ENCODE data around the gene GNAZ.
"Not testable (repeated sequence)": the region's sequence is repeated elsewhere in the genome, so short reads cannot be mapped to it uniquely, and the experiment has no call there.

GNAZ gene

DNA sequence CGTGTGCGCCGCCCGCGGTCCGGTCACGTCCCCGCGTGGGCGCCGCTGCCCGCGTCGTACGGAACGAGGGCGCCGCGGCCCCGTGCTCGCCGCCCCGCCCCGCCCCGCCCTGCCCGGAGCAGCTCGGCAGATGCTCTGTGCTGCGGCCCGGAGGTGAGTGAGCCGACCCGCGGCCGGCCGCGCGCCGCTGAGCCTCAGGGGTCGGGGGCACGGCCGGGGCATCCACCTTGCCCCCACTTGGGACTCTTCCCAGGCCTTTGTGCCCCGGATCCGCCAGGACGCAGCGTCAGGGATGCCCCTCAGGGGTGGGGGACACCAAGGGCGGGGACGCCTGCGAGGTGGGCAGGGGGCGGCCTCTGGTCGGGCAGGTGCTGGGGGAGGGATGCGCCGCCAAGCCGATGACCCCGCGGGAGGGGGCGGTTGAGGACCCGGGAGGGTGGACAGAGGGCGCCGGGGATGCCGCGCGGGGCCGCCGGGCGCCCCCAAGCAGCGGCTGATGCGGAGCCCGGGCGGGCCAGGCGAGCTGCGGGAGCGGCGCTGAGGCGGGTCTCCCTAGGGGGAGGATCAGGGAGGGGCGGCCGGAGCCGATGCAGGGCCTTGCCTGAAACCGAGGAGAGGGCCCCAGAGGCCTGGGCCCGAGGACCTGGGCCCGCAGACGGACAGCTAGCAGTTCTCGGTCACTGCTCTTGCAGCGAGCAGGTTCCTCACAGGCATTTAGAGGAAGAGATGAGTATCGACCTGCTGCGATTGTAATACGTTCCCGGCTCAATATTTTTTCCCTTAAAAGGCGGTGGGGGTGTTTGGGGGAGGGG lies at the start of gene GNAZ:
GNAZ (plus strand) TSS at position 102 of the 812 bp plus-strand sequence. CDS start 25,177 bp downstream, outside the sequence.
- no peak for DNase-seq (ENCODE audit: low read depth)

DNA sequence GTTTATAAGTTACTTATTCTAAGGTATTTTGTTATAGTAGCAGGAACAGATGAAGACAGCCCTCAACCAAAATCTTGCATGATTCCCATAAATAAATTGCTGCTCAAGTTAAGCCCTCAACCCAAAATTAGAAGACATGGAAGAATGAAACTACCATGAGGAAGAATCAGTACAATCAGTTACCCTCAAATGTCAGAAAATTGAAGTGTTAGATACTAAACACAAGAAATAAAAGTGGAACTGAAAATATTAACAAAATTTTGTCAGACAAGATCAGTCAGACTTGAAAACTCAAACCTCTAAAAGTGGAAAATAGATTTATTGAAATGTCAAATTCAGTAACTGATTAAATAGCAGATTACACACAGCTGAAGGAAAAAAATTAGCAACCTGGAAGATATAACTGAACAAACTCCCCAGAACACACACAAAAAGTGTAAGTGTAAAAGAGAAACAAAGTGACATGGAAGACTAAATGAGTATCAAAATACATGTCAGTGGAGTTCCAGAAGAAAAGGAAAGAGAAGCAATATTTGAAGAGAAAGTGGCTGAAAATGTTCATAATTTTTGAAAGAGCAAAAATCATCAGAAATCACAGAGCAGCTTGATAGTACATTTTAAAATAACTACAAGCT lies 49.5 kb upstream of the GNAZ start:
- no peak for DNase-seq (ENCODE audit: low read depth)

DNA sequence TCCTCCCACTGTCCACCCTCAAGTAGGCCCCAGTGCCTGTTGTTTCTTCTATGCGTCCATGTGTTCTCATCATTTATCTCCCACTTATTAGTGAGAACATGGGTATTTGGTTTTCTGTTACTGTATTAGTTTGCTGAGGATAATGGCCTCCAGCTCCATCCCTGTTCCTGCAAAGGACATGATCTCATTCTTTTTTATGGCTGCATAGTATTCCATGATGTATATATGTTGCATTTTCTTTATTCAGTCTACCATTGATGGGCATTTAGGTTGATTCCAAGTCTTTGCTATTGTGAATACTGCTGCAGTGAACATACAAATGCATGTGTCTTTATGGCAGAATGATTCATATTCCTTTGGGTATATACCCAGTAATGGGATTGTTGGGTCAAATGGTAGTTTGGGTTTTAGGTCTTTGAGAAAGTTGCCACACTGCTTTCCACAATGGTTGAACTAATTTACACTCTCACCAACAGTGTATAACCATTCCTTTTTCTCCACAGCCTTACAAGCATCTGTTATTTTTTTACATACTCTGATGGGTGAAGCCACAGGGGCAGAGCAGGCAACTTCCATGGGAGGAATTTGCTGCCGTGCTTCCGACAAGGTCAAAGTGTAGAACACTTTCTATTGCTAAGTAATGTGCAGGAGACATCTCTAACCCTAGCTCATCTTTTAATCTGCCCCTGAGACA lies 48.5 kb upstream of the GNAZ start:
- DNase-seq (ENCODE audit: low read depth), result not testable (repeated sequence)

DNA sequence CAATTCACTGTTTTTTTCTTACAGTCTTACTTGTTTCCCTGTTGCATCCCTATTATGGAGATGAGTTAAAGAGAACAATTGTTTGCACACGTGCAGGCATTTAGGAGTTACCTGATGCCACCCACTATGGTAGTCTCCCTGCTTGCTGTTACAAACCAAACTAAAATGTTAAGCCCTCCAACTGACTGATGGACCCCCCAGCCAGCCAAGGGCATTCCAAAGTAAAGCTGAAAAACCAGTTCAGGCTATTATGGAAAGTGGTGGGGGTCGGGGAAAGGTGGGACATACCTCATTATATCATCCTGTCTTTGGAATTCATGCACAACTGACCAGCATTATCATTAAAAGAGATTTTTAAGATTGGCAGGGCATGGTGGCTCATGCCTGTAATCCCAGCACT lies 47.0 kb upstream of the GNAZ start:
- no peak for DNase-seq (ENCODE audit: low read depth)

DNA sequence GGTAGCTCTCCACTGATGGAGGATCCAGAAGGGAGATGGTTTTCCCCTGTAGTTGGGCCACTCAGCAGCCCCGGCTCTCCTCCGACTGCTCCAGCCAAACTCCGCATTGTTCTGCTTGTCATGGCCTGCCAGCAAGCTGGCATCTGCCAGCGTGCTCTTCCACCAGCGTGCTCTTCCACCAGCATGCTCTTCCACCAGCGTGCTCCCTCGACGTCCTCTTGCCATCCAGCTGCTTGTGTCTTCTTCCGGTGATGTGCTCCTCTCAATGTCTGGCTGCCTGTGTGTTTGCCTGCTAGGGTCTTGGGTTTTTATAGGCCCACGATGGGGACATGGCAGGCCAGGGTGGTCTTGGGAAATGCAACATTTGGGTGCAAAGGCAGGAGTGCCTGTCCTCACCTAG lies 43.5 kb upstream of the GNAZ start:
- DNase-seq (ENCODE audit: low read depth), result no peak

DNA sequence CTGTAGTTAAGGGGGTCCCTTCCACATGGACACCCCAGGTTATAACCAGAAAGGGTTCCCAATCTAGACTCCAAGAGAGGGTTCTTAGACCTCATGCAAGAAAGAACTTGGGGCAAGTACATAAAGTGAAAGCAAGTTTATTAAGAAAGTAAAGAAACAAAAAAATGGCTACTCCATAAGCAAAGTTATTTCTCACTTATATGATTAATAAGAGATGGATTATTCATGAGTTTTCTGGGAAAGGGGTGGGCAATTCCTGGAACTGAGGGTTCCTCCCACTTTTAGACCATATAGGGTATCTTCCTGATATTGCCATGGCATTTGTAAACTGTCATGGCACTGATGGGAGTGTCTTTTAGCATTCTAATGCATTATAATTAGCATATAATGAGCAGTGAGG lies 42.5 kb upstream of the GNAZ start:
- DNase-seq (ENCODE audit: low read depth), result not testable (repeated sequence)

DNA sequence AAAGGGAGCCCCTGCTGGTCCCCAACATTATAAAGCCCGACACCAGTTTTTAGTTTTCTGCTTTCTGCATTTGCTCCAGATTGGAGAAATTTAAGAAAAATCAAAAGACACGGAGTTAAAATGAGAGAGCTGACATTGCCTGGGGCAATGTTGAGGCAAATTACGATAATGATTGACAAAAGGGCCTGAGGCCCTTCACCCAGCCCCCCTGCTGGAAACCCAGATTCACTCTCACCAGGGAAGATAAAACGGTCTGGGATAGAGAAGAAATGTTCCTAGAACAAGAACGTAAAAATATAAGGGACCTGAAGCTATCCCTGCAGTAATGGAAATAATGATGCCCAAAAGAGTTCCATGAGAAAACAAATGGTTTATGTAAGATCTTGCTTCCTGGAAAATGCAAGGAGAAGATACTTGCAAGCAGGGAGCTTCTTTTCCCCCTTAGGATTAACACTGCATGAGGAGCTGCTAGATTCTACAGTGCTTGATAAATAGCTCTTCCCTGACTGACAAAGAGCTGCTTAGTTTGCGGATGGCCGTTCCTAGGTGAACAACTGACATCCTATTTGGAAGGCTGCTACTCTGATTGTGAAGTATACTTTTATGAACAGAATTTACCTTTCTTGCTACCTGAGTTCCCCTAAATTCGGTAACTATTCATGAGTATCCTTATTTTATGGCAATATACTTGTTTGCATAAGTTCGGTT lies 40.6 kb upstream of the GNAZ start:
- no peak for DNase-seq (ENCODE audit: low read depth)

DNA sequence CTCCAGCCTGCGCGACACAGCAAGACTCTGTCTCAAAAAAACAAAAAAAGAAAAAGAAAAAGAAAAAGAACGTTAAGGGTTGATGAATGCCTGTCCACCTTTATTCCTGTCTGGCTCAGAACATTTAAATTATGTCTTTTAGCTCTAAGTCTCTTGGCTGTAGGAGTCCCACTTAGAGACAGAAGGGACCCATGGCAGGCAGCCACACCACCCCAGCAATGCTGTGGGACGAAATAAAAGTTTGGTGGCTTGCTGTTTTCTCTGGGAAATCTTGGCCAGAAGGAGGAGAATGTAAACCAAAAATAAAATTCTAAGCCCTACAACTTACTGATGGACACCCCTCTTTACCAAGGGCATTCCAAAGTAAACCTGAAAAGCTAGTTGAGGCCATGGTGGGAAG lies 38.9 kb upstream of the GNAZ start:
- no peak for DNase-seq (ENCODE audit: low read depth)

DNA sequence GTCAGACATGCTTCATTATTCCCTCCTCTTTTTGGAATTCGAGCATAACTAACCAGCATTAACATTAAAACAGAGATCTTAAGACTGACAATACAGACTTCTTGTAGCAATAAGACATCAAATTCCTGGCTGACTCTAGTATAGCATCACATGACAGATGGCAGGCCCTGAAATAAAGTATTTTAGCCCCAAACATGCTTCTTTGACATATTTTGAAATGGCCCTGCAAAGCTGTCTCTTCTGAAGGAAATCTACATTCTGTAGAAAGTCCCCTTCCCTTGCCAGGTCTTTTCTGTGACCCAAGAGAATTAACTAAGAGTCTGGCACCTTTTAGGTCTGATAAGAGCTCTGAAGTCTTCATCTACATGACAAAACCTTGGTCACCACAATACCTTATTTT lies 38.5 kb upstream of the GNAZ start:
- no peak for DNase-seq (ENCODE audit: low read depth)

DNA sequence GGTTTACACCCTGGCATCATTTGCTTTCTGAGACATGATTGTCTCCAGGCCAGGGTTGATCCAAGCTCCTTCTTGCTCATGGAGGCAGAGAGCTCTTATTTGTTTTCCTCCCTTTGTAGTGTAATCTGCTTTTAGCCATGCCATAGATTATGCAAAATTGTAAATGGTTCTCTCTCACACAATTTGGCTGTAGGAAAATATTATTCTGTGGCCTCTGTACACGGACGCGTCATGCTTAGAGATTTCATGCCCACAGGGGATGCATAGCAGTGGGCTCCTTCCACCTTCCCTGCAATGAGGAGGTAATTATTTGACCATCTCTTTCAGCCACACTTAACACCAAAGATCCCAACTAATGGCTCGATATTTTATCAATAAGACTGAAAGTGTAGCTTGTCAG lies 37.7 kb upstream of the GNAZ start:
- no peak for DNase-seq (ENCODE audit: low read depth)

DNA sequence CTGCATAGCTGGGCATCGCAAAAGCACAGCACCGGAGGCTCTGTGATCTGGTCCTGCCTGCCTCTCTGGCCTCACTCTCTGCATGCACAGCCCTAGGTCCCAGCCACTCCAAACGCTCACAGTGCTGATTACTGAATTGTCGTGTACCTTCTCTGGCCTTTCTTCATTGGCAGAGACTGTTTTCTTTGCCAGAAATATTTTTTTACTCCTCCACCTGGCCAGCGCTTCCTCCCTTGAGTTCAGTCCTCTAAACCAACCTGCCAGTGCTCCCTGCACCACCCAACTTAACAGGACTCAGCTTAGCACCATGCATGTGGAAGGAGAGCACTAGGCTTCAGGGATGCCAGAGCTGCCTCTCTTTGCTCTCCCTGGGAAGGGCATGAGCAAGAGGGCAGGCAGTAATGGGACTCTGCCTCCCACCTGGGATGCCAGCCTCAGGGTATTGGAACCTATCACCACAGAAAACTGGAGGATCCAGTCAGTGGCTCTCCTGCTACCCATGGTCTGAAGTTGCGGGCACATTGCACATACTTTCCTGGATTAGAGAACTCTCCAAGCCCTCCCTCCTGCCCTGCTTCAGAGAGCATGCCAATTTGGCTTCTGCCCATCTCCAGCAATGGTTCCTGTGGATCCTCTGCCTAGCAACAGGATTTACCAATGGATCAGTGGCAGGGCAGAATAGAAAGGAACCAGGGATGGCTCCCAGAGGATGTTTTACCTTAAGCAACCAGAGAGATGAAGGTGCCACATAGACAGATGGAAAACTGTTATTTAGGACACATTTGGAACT lies 37.0 kb upstream of the GNAZ start:
- DNase-seq (ENCODE audit: low read depth), result no peak

DNA sequence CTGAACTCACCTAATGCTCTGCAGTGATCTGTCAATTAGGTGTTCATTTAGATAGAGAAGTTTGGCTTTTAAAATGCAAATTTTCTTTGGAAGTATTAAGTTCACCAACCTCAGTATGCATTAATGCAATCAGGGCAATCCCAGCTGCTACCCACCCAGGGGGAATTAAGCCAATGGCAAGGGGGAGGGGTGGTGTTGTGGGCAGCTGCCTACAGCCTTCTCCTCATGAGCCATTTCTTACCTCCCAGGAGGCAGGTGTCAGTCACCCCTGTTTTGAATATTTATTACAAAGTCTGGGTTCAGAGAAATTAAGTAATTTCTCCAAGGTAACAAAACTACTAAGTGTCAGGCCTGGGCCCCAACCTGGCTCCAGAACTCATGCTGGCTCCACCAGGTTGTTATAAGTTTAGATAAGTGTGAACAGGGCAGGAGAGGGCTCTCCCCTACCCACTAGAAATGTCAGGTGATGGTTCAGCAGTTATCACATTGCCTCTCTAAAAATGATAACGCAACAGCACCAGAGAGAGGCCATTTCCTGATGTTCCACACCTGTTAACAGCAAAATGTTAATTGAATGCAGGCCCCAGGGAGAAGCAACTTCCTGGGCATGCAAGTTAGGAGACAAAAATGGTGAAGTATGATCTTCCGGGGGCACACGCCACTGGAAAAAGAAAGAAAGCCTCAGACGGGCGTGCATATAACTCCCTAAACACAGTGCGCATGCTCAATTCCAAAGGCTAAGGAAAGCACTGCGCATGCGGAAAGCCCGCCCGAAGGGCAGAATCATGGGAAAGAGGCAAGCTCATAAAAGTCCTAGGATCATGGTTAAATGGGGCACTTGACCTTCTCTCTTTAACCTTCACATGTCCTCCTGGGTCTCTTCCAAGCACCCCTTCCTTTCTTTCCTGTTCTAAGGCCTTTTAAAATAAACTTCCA lies 35.4 kb upstream of the GNAZ start:
- DNase-seq (ENCODE audit: low read depth), result no peak

DNA sequence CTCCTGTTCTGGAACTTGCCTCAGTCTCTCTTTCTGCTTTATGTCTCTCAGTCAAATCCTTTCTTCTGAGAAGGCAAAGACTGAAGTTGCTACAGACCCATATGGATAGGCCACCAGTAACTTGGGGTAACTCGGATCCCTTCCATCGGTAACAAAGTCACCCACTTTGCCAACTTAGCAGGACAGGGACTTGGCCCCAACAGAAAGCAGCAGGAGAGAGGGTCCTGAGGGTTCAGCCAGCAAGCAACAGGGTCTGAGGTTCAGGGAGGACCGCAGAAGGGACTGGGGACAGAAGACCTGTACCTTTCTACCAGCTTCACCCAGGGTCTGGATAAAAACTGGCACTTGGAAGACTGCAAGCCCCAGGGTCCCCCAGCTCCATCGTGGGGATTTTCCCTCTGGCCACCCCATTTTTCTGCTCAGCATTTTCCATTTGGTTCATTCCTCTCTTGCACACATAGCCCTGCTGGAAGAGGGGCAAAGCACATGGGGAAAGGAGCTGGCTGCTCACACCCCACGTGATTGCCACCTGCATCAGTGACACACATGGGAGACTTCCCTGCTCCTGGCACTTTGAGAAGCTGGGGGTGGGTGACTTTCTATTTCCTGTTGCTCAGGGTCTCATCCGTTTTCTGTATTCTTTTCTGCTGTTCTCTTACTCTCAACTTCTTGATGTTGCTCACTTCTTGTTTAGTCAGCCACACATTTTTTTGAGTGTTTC lies 34.6 kb upstream of the GNAZ start:
- no peak for DNase-seq (ENCODE audit: low read depth)

DNA sequence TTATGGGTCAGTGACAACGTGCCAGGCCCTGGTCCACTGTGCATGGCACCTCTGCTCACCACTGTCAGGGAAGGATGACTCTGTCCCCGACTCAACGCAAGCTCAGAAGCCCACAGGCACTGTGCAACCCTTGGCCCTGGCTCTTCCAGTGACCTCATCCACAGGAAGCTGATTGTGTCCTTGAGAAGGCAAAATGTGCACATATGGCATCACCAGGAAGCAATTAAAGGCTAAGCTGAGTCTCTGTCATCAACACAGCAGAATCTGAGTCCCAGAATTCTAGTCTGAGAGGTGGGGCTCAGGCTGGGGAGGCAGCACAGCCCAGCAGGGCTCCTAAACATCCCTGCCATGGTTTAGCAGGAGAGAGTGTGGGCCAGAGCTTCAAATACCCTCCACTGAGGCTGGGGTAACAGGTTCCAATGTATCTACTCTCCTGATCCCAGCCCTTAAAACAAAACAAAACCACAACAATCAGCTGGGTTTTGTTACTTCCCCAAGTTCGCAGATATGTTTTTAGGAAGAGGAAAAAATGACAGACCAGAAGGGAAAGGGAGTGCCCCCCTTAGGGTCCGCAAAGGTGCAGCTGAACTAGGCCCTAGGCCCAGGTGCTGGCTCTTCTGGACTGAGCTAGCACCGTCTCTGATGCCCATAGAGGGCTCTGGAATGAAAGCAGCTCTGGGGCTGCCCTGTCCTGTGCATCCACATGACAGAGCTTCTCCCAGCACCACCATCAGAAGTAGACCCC lies 33.5 kb upstream of the GNAZ start:
- peak; percentile 55 for DNase-seq (ENCODE audit: low read depth)

DNA sequence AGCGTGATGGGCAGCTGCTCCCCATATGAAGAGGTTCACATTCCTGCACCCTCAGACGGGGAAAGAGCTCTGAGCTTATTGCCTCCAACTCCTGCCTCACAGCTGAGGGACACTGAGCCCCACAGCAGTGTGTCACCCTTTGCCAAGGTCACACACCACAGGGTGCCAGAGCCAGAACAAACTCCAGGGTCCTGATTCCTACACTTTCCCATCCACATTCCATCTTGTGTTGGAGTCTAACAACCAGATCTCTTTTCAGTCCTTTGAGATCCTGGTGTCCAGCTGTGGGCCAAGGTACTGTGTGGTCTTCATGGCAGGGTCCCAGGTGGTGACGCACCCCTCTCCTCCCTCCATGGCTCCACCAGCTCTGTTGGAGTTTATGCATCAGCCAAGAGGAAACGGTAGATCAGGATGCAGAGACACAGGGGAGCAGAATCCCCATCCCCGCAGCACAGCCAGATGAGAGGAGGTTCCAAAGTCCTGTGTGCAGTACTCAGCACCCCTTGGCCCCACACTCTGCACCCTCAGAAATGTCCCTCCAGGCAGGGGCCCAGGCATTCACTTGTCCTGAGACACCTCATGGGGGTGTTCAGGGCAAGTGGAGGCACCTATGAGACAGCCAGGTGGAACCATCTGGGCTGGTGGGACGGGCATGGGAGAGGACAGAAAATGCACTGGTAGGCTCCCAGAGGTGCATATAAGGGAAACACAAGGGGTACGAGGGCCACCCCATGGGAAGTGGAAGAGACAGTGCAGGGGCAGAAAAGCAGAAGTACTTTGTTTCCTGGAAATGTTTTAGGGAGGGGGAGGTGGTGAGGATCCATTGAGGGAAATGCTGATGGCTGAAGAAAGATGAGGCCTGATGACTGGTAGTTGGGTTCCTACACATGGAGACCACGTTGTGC lies 32.6 kb upstream of the GNAZ start:
- DNase-seq (ENCODE audit: low read depth), result no peak

DNA sequence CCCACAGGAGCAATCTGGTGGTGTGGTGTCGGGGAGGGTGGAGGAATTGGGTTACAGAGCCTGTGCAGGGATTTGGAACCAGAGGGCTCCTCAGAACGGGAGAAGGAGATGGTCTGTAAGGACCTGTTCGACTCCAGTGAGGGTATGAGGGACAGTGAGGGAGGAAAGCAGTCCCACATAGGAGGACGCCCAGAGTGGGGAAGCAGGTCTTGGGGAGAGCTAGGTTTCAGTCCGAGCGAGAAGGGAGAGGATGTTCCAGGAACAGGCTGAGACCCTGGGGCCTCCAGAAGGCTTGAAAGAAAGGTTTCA lies 32.0 kb upstream of the GNAZ start:
- no peak for DNase-seq (ENCODE audit: low read depth)

DNA sequence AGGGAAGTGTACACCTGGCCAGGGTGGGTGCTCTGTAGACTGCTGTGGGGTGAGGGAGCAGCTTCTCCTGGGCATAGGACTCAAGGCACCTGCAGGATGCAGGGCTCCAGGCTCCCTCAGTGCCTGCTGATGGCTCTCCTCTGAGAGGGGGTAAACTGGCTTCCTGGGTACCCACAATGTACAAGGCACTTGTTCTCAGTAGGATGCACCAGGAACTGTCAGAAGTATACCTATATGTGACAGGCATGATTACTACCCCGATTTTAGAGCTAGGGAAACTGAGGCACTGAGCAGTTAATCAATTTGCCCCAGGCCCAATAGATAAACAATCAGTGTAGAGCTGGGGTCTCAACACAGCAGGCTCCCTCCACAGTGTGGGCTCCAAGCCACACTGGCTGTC lies 31.4 kb upstream of the GNAZ start:
- DNase-seq (ENCODE audit: low read depth), result no peak

DNA sequence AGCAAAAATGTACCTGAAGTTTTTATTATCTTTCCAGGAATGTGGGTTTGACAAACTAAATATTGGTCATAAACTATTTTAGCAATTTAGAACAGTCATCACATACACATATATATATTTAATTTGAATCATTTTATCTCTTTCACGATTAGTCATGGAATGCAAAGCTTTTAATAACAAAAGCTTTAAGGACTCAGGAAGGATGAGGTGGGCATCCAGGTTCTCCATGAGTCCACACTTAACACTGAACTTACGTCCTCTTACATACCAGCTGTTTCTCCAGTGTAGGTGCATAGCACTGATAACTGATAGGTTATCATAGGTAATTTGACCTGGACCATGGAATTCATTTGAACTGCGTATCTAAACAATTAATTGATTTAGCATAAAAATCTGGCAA lies 28.1 kb upstream of the GNAZ start:
- DNase-seq (ENCODE audit: low read depth), result no peak

Measured in GM04503 (cell line).